Neural cell (in vitro differentiated cells): ENCODE data around the gene RABGAP1L.

Experiments used
- CTCF ChIP-seq: fragments of 450-650 bp; IDR thresholded peaks from 2 replicates; pipeline ENCODE4 v1.5.1; 2014; ENCODE audit warnings: antibody characterized with exemption, mild to moderate bottlenecking, moderate library complexity; ENCODE audit not compliant: poor library complexity, severe bottlenecking
- REST ChIP-seq: IDR thresholded peaks from 2 replicates; pipeline ENCODE4 v1.6.1; 2012; ENCODE audit warnings: borderline replicate concordance

- TF ChIP-seq REST (no peak), CTCF (no peak)
Observed at GRCh38 chr1:174761335-174761734, 602.0 kb downstream of the RABGAP1L start.
